MCF 10A (cell line): Measurements from ENCODE around the gene PPARA. TPM values are rescaled to one million over a fixed set of nuclear protein-coding genes. Genes with fewer than 3 reads are reported as not detected.

Experiments used
- BruUV-seq: library from RNA; stranded (reverse); fragments of 400-500 nt; replicated peaks from 2 replicates; lab custom pipeline; 2021; lab: Mats Ljungman, UMichigan
- CTCF ChIA-PET: fragments of 300-600 bp; sonication (Branson Sonifier 250); formaldehyde crosslinking; extraction: SDS; loops from one replicate; lab custom pipeline; 2021; ENCODE audit warnings: antibody characterized with exemption, inconsistent platforms; lab: Yijun Ruan, JAX
- POLR2A ChIA-PET: fragments of 300-600, 350-650 bp; sonication (Branson Sonifier 250); formaldehyde crosslinking; extraction: SDS; loops from one replicate; lab custom pipeline; 2020; ENCODE audit warnings: antibody characterized with exemption, inconsistent platforms; lab: Yijun Ruan, JAX
- DNase-seq: peaks from one replicate; pipeline ENCODE4 v3.0.0-alpha.2; 2018; ENCODE audit not compliant: unreplicated experiment
- H3K27ac Mint-ChIP-seq: one replicate; pipeline ENCODE4 v1.8.0; 2022; ENCODE audit warnings: mild to moderate bottlenecking, low read depth, mixed read lengths; ENCODE audit not compliant: unreplicated experiment
- H3K27me3 Mint-ChIP-seq: one replicate; pipeline ENCODE4 v1.8.0; 2022; ENCODE audit warnings: mixed read lengths; ENCODE audit not compliant: insufficient read depth, unreplicated experiment
- H3K36me3 Mint-ChIP-seq: one replicate; pipeline ENCODE4 v1.8.0; 2022; ENCODE audit warnings: mild to moderate bottlenecking, moderate library complexity, mixed read lengths; ENCODE audit not compliant: insufficient read depth, unreplicated experiment
- H3K4me1 Mint-ChIP-seq: one replicate; pipeline ENCODE4 v1.8.0; 2022; ENCODE audit warnings: mixed read lengths; ENCODE audit not compliant: insufficient read depth, unreplicated experiment
- H3K4me3 Mint-ChIP-seq: one replicate; pipeline ENCODE4 v1.8.0; 2022; ENCODE audit warnings: mild to moderate bottlenecking, moderate library complexity, mixed read lengths; ENCODE audit not compliant: unreplicated experiment
- H3K9me3 Mint-ChIP-seq: one replicate; pipeline ENCODE4 v1.8.0; 2022; ENCODE audit warnings: mixed read lengths; ENCODE audit not compliant: unreplicated experiment
- CTCF ChIP-seq: fragments of 200-600 bp; IDR thresholded peaks from one replicate; pipeline ENCODE4 v1.8.0; 2022; ENCODE audit warnings: antibody characterized with exemption, mild to moderate bottlenecking; ENCODE audit not compliant: unreplicated experiment
- intact Hi-C: fragments of 100-400 bp; cut with micrococcal nuclease; formaldehyde crosslinking; loops from 2 replicates; pipeline ENCODE4 v1.14.1; 2022
- total RNA-seq: library from RNA; stranded (reverse); gene quantifications from 2 replicates; pipeline ENCODE4 v1.2.3, GENCODE V29; 2022

PPARA gene
- total RNA-seq, 1 experiment from 2014 or later = 8.0 TPM

- Mint-ChIP-seq H3K4me1 (no peaks in the 10 kb centered on the region), H3K4me3 (no peak overlapping the region), H3K27ac (no peak overlapping the region), H3K36me3 (peaks cover 31% of the 10 kb centered on the region), H3K9me3 (no peaks in the 10 kb centered on the region), H3K27me3 (no peaks in the 10 kb centered on the region)
- intact Hi-C loops = no loop called here
- BruUV-seq = no TSS peak
- ChIA-PET POLR2A (interaction anchor here (1.5 kb wide), 1 partner anchor 22 kb away, joined by 7 read pairs; no protein-coding TSS in a partner anchor), CTCF (no interaction called here)
- DNase-seq = no peak
- no peak for TF ChIP-seq CTCF
These were observed 70.6 kb downstream of the PPARA start for GRCh38 chr22:46220921-46221320.

- Mint-ChIP-seq H3K27me3 (no peaks in the 10 kb centered on the region), H3K4me3 (no peak overlapping the region), H3K36me3 (peaks cover 16% of the 10 kb centered on the region), H3K27ac (no peak overlapping the region), H3K4me1 (no peaks in the 10 kb centered on the region), H3K9me3 (no peaks in the 10 kb centered on the region)
- intact Hi-C loops = no loop called here
- no peak for DNase-seq
- BruUV-seq = no TSS peak
- ChIA-PET POLR2A (no interaction called here), CTCF (no interaction called here)
- no peak for TF ChIP-seq CTCF
These were observed 73.9 kb downstream of the PPARA start for GRCh38 chr22:46224044-46224897.

- no peaks in the 10 kb centered on the region for H3K27me3 Mint-ChIP-seq
- no peak overlapping the region for H3K27ac Mint-ChIP-seq
- ChIA-PET POLR2A (no interaction called here), CTCF (no interaction called here)
- no peak for TF ChIP-seq CTCF
- H3K36me3 Mint-ChIP-seq = peaks cover 16% of the 10 kb centered on the region
- no peak for DNase-seq
- H3K9me3 Mint-ChIP-seq = no peaks in the 10 kb centered on the region
- intact Hi-C loops = no loop called here
- no peaks in the 10 kb centered on the region for H3K4me1 Mint-ChIP-seq
- BruUV-seq = no TSS peak
- H3K4me3 Mint-ChIP-seq = no peak overlapping the region
These were observed 74.6 kb downstream of the PPARA start for GRCh38 chr22:46224898-46225290.

DNA sequence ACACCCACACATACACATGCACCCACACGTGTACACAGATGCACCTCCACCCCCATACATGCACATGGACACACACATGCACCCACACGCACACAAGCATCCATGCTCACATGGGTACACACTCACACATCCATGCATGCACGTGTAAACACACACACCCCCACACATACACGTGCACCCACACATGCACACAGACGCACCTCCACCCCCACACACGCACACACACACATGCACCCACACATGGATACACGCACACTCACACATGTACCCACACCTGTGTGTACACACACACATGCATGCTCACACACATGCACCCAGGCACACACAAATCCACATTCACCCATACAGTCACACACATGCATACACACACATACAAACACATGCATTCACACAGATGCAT lies 75.3 kb downstream of the PPARA start:
- no peak for TF ChIP-seq CTCF
- no TSS peak for BruUV-seq
- ChIA-PET CTCF (no interaction called here), POLR2A (no interaction called here)
- H3K4me1 Mint-ChIP-seq = no peaks in the 10 kb centered on the region
- no peaks in the 10 kb centered on the region for H3K9me3 Mint-ChIP-seq
- intact Hi-C loops = no loop called here
- H3K36me3 Mint-ChIP-seq = peaks cover 16% of the 10 kb centered on the region
- DNase-seq = no peak
- H3K4me3 Mint-ChIP-seq = no peak overlapping the region
- H3K27me3 Mint-ChIP-seq = no peaks in the 10 kb centered on the region
- H3K27ac Mint-ChIP-seq = no peak overlapping the region
